ENCODE results near the gene ARHGEF7.
A peak's percentile ranks its signal among the peaks of the same experiment; 100 is the strongest.

ARHGEF7 gene

DNA sequence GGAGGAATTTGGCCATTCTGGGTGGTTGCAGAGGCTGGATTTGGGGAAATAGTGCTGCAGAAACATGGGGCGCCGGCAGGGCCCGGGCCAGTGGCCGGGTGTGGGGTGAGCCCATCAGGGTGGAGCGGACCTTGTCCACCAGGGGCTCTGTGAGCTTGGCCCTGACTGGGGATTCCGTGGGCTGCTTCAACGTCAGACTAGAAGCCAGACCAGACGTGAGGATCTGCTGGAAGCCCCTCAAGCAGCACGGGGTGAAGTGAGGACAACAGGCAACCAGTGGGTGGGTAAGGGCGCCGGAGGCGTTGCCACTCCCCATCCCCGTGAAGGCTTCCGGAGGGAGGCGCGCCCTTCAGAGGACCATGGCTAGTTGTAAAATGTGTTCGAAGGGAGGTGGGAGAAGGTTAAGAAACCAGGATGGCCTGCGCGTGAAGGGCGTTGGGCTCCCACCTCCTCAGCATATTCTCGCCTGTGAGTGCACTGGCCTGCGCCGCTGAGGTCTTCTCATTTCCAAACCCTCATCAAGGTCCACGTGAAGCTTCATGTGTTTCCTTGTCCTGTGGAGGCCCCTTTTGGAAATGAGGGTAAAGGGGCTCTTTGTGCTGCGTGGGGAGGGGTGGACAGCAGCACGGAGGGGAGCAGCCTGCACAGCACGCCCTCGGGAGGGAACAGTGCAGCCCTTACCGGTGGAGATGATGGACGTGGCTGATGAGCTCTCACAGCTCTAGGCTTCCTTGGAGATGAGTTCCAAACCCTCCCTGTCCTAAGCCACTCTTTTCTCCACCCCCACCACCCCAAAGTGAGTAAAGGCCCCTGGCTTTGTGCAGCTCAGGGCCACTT, 213.7 kb downstream of the ARHGEF7 start:
- DNase-seq, result no peak

DNA sequence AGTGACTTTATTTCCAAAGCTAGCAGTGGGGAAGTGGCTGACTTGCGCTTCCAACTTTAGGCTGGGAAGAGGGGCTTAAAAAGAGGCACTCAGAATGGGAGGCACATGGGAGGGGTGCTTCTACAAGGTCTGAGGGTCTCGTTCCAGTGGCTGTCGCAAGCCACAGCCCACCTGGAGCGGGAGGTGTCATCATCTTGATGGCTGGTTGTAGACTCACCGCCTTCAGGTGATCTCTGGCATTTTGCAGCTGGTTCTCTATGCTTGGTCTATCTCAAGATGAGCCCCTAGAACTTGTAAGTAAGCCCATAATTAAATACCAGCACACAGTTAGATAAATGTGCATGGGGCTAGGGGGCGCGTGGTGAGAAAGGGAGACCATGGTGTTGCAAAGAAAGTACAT, 214.5 kb downstream of the ARHGEF7 start:
- no peak for DNase-seq

DNA sequence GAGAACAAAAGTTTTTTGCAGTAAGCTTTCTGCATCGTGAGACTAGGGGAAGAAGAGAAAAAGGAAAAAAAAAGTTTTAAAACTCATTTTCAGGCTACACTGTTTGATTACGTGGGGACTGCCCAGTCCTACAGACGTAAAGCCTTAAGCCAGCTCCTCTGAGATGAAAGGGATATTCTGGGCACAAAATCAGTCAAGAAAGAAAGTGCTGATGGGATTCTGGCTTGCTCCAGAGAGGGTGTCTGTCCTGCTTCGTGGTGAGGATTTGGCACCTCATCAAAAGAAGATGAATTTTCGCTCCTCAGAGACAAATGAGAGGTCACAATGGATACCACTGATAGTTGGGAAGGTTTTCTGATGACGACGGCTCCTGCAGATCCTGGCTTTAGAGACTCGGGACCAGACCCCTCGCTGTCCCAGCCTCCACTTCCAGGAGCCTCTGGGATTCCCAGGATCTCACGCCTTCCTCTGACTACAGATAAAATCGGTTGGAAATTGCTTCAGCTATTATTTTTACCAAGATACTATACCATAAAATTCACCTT, 215.0 kb downstream of the ARHGEF7 start:
- DNase-seq, result no peak

DNA sequence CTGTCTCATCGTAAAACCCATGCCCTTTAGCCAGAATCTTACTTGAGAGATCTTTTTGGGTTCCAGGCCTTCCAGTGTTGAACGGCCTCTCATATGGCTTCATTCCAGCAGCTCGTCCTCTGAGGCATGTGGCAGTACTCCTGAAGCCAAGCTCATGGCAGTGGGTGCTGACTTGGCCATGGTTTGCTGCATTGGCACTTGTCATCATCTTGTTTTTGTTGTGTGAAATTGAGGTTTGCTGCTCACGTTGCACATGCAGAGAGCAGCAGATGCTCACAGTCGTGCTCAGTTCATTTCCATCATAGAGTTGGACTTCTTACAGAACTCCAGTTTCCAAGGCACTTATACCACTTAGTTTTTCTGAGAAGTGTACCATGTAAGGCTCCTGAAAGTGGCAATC, 220.2 kb downstream of the ARHGEF7 start:
- no peak for DNase-seq

DNA sequence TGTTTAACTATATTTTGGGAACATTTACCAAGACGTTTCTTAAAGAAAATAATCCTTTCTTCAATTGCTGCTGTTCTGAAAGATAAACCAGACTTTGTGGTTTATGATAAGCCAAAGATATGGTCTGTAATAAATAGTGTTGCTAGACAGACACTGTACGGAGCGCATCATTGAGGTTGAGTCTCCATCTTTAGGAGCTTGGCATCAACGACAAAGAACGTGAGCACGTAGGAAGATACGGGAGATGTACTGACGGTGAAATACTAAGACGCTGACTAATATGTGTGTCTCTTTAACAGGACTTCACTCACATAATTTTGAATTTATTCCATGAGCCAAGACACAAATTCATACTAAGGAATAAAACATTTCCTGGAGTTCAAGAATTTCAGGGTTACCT, 221.6 kb downstream of the ARHGEF7 start:
- no peak for DNase-seq

DNA sequence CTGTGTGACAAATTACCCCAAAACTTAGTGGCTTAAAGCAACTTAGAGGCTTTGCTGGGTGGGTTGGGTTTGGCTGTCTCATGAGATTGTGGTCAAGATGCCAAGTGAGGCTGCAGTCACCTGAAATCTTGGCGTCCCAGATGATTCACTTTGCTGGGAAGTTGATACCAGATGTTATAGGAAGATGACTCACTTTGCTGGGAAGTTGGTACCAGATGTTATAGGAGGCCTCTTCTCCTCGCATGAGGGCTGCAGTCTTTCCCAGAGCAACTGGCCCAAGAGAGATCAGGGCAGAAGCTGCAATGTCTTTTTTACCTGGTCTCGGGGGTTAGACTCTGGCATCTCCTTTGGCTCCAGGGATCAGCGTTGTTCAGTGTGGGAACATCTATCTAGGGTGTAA, 222.1 kb downstream of the ARHGEF7 start:
- DNase-seq, result no peak

DNA sequence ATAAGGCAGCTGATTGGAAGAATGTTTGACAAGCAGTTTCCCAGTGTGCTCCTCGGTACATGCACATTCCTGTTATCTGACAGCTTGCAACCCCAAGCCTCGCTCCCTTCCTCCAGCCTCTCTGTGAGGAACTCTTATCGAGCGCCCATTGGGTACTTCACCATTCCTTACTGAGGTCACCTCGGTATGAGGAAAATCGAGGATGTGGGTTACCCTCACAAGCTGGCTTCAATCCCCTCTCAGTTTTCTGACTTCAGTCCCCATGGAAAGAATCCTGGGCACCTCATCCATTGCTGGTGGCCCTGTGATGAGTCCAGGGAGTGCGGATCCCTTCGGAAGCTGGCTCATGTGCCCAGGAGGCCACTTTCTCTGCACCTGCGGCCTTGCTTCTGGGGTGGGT, 222.6 kb downstream of the ARHGEF7 start:
- no peak for DNase-seq

DNA sequence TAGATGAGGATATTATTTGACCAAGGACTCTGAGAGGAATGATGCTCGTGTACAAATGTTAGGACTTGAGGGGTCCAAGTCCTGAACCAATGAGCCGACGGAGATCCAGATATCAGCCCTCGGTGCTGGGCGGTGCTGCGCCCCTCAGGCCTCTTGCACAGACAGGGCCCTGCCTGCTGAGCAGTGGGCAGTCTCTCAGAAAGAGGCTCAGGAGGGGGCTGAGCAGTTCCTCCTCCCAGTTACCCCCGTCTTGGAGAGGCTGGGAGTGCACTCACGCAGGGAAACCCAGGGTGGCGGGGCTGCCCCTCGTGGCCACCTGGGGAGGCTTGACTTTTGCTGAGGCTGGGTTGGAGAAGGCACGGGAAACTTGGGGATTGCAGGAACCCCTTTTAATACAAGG, 223.7 kb downstream of the ARHGEF7 start:
- no peak for DNase-seq

DNA sequence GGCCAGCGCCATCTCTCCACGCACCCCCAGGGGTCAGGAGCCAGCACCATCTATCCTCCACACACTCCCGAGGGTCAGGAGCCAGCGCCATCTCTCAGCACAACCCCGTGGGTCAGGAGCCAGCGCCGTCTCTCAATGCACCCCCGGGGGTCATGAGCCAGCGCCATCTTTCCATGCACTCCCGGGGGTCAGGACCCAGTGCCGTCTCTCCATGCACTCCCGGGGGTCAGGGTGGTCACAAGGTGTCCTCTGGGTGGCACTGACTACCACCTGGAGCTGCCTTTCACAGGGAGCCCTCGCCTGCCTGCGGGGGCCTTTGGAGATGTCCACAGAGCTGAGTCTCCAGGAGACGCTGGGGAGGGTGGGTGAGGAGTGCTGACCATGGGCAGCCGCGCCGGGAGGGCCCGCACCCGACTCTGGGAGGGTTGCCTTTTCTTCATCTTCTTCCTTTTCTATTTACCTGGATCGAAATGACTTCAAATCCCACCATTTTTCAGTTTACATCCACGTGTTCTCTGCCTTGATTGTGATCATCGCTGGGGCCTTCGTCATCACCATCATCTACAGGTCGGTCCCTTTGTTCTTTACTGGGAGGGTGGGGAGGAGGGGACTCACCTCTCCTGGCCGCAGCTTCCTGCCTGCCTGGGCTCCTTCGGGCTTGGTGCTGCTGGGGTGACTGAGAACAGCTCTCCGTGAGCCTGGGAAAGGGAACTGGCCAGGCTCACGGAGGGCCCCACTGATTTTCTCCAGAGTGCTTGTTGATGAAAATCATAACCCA, 224.4 kb downstream of the ARHGEF7 start:
- DNase-seq, result no peak

DNA sequence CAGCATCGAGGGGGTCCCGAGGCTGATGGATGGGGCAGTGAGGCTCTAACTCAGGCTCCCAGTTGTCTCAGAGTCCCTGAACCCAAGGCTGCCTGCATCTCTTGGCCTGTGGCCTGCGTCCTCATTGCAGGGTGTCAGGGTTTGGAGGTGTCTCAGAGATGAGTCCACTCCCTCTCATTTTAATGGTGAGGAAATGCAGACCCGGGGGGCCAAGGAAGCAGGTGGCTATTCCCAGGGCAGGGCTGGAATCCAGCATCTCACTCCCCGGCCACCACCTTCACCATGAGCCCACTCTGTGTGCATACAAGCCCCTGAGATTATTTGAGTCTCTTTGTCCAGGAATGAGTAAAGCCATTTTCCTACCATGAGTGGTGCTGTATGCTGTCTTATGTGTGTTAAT, 226.8 kb downstream of the ARHGEF7 start:
- DNase-seq, result no peak

DNA sequence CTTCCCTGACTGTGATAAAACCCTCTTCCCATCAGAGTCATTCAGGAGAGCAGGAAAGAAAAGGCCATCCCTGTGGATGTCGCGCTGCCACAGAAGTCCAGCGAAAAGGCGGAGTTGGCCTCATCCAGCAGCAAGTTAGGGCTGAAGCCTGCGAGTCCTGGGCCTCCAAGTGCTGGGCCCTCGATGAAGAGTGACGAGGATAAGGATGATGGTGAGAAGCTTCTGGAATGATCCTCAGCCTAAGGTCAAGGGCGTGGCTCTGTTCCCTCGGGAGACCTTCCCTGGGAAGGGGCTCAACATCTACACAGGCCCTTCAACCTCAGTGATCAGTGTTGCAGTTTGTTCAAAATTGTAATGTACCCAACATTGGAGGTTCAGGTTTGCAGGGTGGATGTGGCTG, 227.6 kb downstream of the ARHGEF7 start:
- DNase-seq, result no peak

DNA sequence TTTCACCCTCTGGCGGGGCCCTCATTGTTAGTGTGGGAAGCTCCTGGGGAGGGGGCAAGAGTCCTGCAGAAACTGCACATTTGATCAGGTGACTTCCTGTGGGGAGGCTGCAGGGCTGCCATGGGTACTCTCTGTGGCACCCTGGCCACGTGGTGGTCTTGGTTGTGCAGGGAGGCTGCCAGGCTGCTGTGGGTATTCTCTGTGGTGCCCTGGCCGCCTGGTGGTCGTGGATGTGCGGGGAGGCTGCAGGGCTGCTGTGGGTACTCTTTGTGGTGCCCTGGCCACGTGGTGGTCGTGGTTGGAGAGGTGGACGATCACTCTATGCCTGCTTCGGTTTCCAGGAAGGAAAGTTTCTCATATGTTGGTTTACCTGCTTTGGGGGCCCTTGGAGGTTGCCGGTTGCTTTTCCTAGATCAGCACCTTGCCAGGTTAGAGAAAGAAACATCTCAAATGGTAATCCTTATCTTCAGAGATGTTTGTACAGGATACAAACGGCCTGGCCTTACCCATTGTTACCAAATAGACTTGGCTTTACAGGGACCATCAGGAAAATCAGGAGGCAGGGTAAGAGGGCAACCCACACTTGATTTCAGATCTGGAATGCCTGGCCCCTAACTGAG, 228.2 kb downstream of the ARHGEF7 start:
- DNase-seq, result no peak

DNA sequence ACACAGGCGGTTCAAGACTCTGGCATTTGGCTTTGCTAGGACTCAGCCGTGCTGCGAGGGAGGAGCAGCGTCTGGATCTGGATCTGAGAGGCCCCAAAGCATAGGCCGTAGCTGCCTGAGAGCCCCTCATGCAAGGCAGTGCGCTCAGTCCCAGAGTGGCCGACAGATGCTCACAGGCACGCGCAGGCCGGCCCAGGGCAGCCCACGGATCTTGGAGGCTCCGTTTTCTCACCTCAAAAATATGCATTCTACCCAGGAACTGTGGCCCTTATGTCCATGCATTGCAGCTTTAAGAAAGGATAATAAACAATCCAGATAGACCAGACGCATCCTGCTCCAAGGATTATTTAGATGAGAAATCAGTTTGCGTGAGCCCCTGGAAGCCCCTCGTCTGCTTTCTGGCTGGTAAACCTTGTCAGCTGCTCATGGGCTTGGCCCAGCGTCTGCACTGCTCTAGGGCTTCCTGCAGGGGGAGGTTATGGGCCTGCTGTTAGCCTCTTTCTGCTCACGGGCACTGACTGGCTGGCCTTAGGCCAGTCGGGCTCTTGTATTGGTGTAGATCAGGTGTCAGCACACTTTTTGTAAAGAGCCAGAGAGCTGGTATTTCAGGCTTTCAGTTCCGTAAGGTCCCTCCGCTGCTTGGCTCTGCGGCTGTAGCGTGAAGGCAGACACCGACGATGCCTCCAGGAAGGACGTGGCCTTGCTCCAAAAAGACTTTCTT, 229.5 kb downstream of the ARHGEF7 start:
- peak; percentile 66 for DNase-seq

DNA sequence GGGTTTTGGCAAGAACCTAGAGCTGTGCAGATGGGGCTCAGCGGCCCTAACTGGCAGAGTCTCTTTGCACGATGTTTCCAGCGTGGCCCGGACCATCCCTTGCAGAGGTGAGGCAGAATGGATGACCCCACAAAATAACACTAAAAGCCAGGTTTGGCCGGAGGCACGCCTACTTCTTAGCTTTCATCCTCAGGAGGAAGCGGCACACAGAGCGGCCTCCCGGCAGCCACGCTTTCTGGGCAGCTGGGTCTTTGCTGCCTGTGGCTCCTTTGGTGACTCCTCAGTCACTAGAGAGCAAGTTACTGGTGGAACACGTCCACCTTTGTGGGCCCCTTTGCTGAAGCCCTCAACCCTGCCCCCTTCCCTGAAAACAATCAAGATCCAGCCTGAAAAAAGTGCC, 230.6 kb downstream of the ARHGEF7 start:
- DNase-seq, result no peak

DNA sequence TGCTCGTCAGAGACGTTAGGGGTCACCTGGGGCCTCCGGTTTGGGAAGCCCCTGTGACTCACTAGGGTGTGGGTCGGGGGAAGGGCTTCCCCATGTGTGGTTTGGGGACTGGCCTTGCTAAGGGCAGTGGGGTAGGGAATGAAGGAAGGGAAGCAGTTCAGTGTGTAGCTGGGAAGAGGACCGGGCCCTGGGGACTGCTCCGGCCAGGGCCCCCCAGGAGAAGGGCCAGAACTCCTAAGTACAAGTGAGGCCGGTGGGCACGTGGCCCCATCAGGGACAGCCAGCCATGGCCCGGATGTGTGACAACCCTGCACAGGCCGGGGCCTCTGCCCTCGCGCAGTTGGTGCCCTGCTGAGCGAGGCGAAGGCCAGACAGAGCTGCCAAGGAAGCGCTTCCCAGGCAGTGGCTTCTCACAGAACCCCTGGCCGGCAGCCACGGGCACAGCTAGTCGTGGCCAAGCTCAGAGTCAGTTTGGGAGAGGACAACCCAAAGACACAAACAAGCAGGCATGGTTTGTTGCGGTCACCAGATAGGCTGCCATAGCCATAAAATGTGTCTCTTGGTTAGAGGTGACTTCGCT, 231.1 kb downstream of the ARHGEF7 start:
- no peak for DNase-seq

DNA sequence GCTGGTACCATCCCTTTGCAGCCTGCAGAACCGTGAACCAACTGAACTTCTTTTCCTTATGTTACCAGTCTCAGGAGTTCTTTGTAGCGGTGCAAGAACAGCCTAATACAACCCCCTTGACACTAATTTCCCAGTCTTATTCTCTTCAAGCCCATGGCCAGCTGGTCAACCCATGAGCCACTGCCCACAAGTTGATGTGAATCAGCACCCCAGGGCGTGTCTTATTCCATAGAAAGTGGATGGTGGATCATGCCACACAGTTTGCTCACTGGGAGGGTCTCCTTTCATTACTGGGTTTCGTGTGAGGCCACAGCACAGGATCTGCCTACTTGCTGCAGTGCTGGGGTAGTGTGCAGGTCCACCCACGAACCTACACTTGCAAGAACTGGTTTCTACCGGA, 232.3 kb downstream of the ARHGEF7 start:
- DNase-seq, result no peak

DNA sequence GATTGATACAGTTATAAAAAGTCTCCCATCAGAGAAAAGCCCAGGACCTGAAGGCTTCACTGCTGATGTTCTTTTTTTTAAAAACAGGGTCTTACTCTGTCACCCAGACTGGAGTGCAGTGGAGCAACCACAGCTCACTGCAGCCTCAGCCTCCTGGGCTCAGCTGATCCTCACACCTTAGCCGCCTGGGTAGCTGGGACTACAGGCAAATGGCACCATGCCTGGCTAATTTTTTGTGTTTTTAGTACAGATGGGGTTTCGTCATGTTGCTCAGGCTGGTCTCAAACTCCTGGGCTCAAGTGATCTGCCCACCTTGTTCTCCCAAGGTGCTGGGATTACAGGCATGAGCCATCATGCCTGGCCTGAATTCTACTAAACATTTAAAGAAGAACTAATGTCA, 238.4 kb downstream of the ARHGEF7 start:
- no peak for DNase-seq

DNA sequence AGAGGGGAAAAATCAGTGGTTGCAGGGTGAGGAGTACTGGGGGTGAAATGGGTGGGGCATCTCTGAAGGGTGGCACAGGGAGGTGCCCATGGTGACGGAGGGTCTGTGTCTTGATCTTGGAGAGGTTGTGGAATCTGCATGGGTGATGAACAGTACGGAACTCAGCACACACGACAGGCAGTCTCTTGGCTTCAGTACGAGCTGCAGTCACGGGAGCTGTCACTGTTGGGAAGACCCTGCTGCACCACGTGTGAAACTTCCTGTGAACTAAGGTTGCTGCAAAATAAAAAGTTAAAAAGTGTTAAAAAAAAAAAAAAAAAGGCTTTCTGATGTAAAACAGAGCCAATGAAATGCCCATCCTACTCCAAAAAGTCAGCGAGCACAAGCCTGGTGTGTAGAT, 239.7 kb downstream of the ARHGEF7 start:
- DNase-seq, result no peak
